ENCODE results near the gene PDSS2.
A peak's percentile ranks its signal among the peaks of the same experiment; 100 is the strongest.
"Not testable (repeated sequence)": the region's sequence is repeated elsewhere in the genome, so short reads cannot be mapped to it uniquely, and the experiment has no call there.

PDSS2 gene

GRCh38 chr6:107436881-107437280 is 22.5 kb downstream of the PDSS2 start:
- no peaks in the 10 kb centered on the region for H3K4me1 ChIP-seq (ENCODE audit: control extremely low read depth in 1 of 4, control insufficient read depth in 4 of 4, insufficient read depth in 4 of 4, low read length in 3 of 4)
- ChIA-PET CTCF (no interaction called here), POLR2A (no interaction called here)
- no peaks in the 10 kb centered on the region for H3K27me3 ChIP-seq (replicated peaks in 2 of 5; ENCODE audit: control insufficient read depth in 4 of 5, insufficient read depth in 5 of 5, low read length in 4 of 5)
- 100% methylated on average over 1 of the region's 4 CpGs for WGBS (ENCODE audit: insufficient coverage)
- H3K36me3 ChIP-seq (ENCODE audit: control insufficient read depth in 4 of 4, insufficient read depth in 4 of 4, low read length in 3 of 4): peaks cover 0 to 5% (median 2%) of the 10 kb centered on the region in 4 experiments
- H3K9me3 ChIP-seq (ENCODE audit: control extremely low read depth in 1 of 5, control insufficient read depth in 4 of 5, insufficient read depth in 2 of 5, low read depth in 1 of 5, low read length in 4 of 5): no peaks in the 10 kb centered on the region
- no peak for DNase-seq
- H3K27ac ChIP-seq (ENCODE audit: insufficient read depth in 1 of 2, low read depth in 1 of 2, low read length in 2 of 2, poor library complexity in 1 of 2, severe bottlenecking in 2 of 2): no peak overlapping the region
- no peak overlapping the region for H3K4me3 ChIP-seq (ENCODE audit: control insufficient read depth in 1 of 7, extremely low read depth in 1 of 7, insufficient read depth in 4 of 7, low read depth in 2 of 7, low read length in 6 of 7)

- Histone ChIP-seq H3K36me3 (ENCODE audit: control insufficient read depth in 4 of 4, insufficient read depth in 4 of 4, low read length in 3 of 4) (peaks cover 0 to 5% (median 2%) of the 10 kb centered on the region in 4 experiments), H3K27me3 (replicated peaks in 2 of 5; ENCODE audit: control insufficient read depth in 4 of 5, insufficient read depth in 5 of 5, low read length in 4 of 5) (no peaks in the 10 kb centered on the region), H3K4me3 (ENCODE audit: control insufficient read depth in 1 of 7, extremely low read depth in 1 of 7, insufficient read depth in 4 of 7, low read depth in 2 of 7, low read length in 6 of 7) (no peak overlapping the region), H3K9me3 (ENCODE audit: control extremely low read depth in 1 of 5, control insufficient read depth in 4 of 5, insufficient read depth in 2 of 5, low read depth in 1 of 5, low read length in 4 of 5) (no peaks in the 10 kb centered on the region), H3K4me1 (ENCODE audit: control extremely low read depth in 1 of 4, control insufficient read depth in 4 of 4, insufficient read depth in 4 of 4, low read length in 3 of 4) (no peaks in the 10 kb centered on the region), H3K27ac (ENCODE audit: insufficient read depth in 1 of 2, low read depth in 1 of 2, low read length in 2 of 2, poor library complexity in 1 of 2, severe bottlenecking in 2 of 2) (no peak overlapping the region)
- ChIA-PET POLR2A (no interaction called here), CTCF (interaction anchor here (0.9 kb wide), 2 partner anchors 8 to 30 kb away, joined by 3 to 4 read pairs; no protein-coding TSS in a partner anchor)
- 100% methylated on average over 2 of the region's 3 CpGs for WGBS (ENCODE audit: insufficient coverage)
- DNase-seq: no peak
Observed at GRCh38 chr6:107435798-107436197, 23.6 kb downstream of the PDSS2 start.

GRCh38 chr6:107434812-107435211 is 24.6 kb downstream of the PDSS2 start:
- no CpG with 5 or more reads among the region's 3 CpGs for WGBS (ENCODE audit: insufficient coverage)
- CTCF ChIA-PET: no interaction called here
- H3K4me3 ChIP-seq (ENCODE audit: control insufficient read depth in 1 of 7, extremely low read depth in 1 of 7, insufficient read depth in 4 of 7, low read depth in 2 of 7, low read length in 6 of 7): no peak overlapping the region
- POLR2A ChIA-PET: no interaction called here
- H3K27me3 ChIP-seq (replicated peaks in 2 of 5; ENCODE audit: control insufficient read depth in 4 of 5, insufficient read depth in 5 of 5, low read length in 4 of 5): no peaks in the 10 kb centered on the region
- no peaks in the 10 kb centered on the region for H3K4me1 ChIP-seq (ENCODE audit: control extremely low read depth in 1 of 4, control insufficient read depth in 4 of 4, insufficient read depth in 4 of 4, low read length in 3 of 4)
- no peak overlapping the region for H3K27ac ChIP-seq (ENCODE audit: insufficient read depth in 1 of 2, low read depth in 1 of 2, low read length in 2 of 2, poor library complexity in 1 of 2, severe bottlenecking in 2 of 2)
- no peak for DNase-seq
- no peaks in the 10 kb centered on the region for H3K9me3 ChIP-seq (ENCODE audit: control extremely low read depth in 1 of 5, control insufficient read depth in 4 of 5, insufficient read depth in 2 of 5, low read depth in 1 of 5, low read length in 4 of 5)
- H3K36me3 ChIP-seq (ENCODE audit: control insufficient read depth in 4 of 4, insufficient read depth in 4 of 4, low read length in 3 of 4): peaks cover 0 to 3% (median under 1%) of the 10 kb centered on the region in 4 experiments

- peaks cover 0 to 27% (median 12%) of the 10 kb centered on the region in 5 experiments for H3K9me3 ChIP-seq (ENCODE audit: control extremely low read depth in 1 of 5, control insufficient read depth in 4 of 5, insufficient read depth in 2 of 5, low read depth in 1 of 5, low read length in 4 of 5)
- H3K4me1 ChIP-seq (ENCODE audit: control extremely low read depth in 1 of 4, control insufficient read depth in 4 of 4, insufficient read depth in 4 of 4, low read length in 3 of 4); DNase-seq; H3K27ac ChIP-seq (ENCODE audit: insufficient read depth in 1 of 2, low read depth in 1 of 2, low read length in 2 of 2, poor library complexity in 1 of 2, severe bottlenecking in 2 of 2); CTCF ChIA-PET; POLR2A ChIA-PET; H3K27me3 ChIP-seq (replicated peaks in 2 of 5; ENCODE audit: control insufficient read depth in 4 of 5, insufficient read depth in 5 of 5, low read length in 4 of 5); H3K36me3 ChIP-seq (ENCODE audit: control insufficient read depth in 4 of 4, insufficient read depth in 4 of 4, low read length in 3 of 4); H3K4me3 ChIP-seq (ENCODE audit: control insufficient read depth in 1 of 7, extremely low read depth in 1 of 7, insufficient read depth in 4 of 7, low read depth in 2 of 7, low read length in 6 of 7): not testable (repeated sequence)
- 85% methylated on average over 4 of the region's 6 CpGs for WGBS (ENCODE audit: insufficient coverage)
Observed at GRCh38 chr6:107425951-107426350, 33.4 kb downstream of the PDSS2 start.

GRCh38 chr6:107423474-107423990 is 35.8 kb downstream of the PDSS2 start:
- H3K36me3 ChIP-seq (ENCODE audit: control insufficient read depth in 4 of 4, insufficient read depth in 4 of 4, low read length in 3 of 4): peaks cover 0 to 3% (median 1%) of the 10 kb centered on the region in 4 experiments
- POLR2A ChIA-PET: interaction anchor here (0.6 kb wide), 1 partner anchor 93 kb away, joined by 3 read pairs; no protein-coding TSS in a partner anchor

GRCh38 chr6:107421696-107422256 is 37.6 kb downstream of the PDSS2 start:
- ChIA-PET CTCF (no interaction called here), POLR2A (no interaction called here)
- H3K36me3 ChIP-seq (ENCODE audit: control insufficient read depth in 4 of 4, insufficient read depth in 4 of 4, low read length in 3 of 4): peaks cover 0 to 3% (median 1%) of the 10 kb centered on the region in 4 experiments

More at GRCh38 chr6:107423474-107423990, 35.8 kb downstream of the PDSS2 start:
- no CpG with 5 or more reads among the region's 1 CpG for WGBS (ENCODE audit: insufficient coverage)
- H3K27ac ChIP-seq (ENCODE audit: insufficient read depth in 1 of 2, low read depth in 1 of 2, low read length in 2 of 2, poor library complexity in 1 of 2, severe bottlenecking in 2 of 2): no peak overlapping the region
- peaks cover 0 to 24% (median 12%) of the 10 kb centered on the region in 5 experiments for H3K9me3 ChIP-seq (ENCODE audit: control extremely low read depth in 1 of 5, control insufficient read depth in 4 of 5, insufficient read depth in 2 of 5, low read depth in 1 of 5, low read length in 4 of 5)
- no peak for DNase-seq
- H3K27me3 ChIP-seq (replicated peaks in 2 of 5; ENCODE audit: control insufficient read depth in 4 of 5, insufficient read depth in 5 of 5, low read length in 4 of 5): no peaks in the 10 kb centered on the region
- no peak overlapping the region for H3K4me3 ChIP-seq (ENCODE audit: control insufficient read depth in 1 of 7, extremely low read depth in 1 of 7, insufficient read depth in 4 of 7, low read depth in 2 of 7, low read length in 6 of 7)
- CTCF ChIA-PET: no interaction called here
- no peaks in the 10 kb centered on the region for H3K4me1 ChIP-seq (ENCODE audit: control extremely low read depth in 1 of 4, control insufficient read depth in 4 of 4, insufficient read depth in 4 of 4, low read length in 3 of 4)

GRCh38 chr6:107419733-107420132 is 39.6 kb downstream of the PDSS2 start:
- peak in 2 of 3 donors; percentile 34 to 55 for DNase-seq
- Histone ChIP-seq H3K4me1 (ENCODE audit: control extremely low read depth in 1 of 4, control insufficient read depth in 4 of 4, insufficient read depth in 4 of 4, low read length in 3 of 4) (no peaks in the 10 kb centered on the region), H3K27me3 (replicated peaks in 2 of 5; ENCODE audit: control insufficient read depth in 4 of 5, insufficient read depth in 5 of 5, low read length in 4 of 5) (no peaks in the 10 kb centered on the region), H3K9me3 (ENCODE audit: control extremely low read depth in 1 of 5, control insufficient read depth in 4 of 5, insufficient read depth in 2 of 5, low read depth in 1 of 5, low read length in 4 of 5) (peaks cover 0 to under 1% (median 0%) of the 10 kb centered on the region in 5 experiments), H3K36me3 (ENCODE audit: control insufficient read depth in 4 of 4, insufficient read depth in 4 of 4, low read length in 3 of 4) (no peaks in the 10 kb centered on the region), H3K27ac (ENCODE audit: insufficient read depth in 1 of 2, low read depth in 1 of 2, low read length in 2 of 2, poor library complexity in 1 of 2, severe bottlenecking in 2 of 2) (no peak overlapping the region), H3K4me3 (ENCODE audit: control insufficient read depth in 1 of 7, extremely low read depth in 1 of 7, insufficient read depth in 4 of 7, low read depth in 2 of 7, low read length in 6 of 7) (no peak overlapping the region)
- CTCF ChIA-PET: no interaction called here
- POLR2A ChIA-PET: no interaction called here
- WGBS (ENCODE audit: insufficient coverage): no CpG with 5 or more reads among the region's 2 CpGs

More at GRCh38 chr6:107421696-107422256, 37.6 kb downstream of the PDSS2 start:
- no peaks in the 10 kb centered on the region for H3K27me3 ChIP-seq (replicated peaks in 2 of 5; ENCODE audit: control insufficient read depth in 4 of 5, insufficient read depth in 5 of 5, low read length in 4 of 5)
- peaks cover 0 to 17% (median 9%) of the 10 kb centered on the region in 5 experiments for H3K9me3 ChIP-seq (ENCODE audit: control extremely low read depth in 1 of 5, control insufficient read depth in 4 of 5, insufficient read depth in 2 of 5, low read depth in 1 of 5, low read length in 4 of 5)
- WGBS (ENCODE audit: insufficient coverage): no CpG with 5 or more reads among the region's 5 CpGs
- no peak overlapping the region for H3K4me3 ChIP-seq (ENCODE audit: control insufficient read depth in 1 of 7, extremely low read depth in 1 of 7, insufficient read depth in 4 of 7, low read depth in 2 of 7, low read length in 6 of 7)
- no peak overlapping the region for H3K27ac ChIP-seq (ENCODE audit: insufficient read depth in 1 of 2, low read depth in 1 of 2, low read length in 2 of 2, poor library complexity in 1 of 2, severe bottlenecking in 2 of 2)
- DNase-seq: no peak
- no peaks in the 10 kb centered on the region for H3K4me1 ChIP-seq (ENCODE audit: control extremely low read depth in 1 of 4, control insufficient read depth in 4 of 4, insufficient read depth in 4 of 4, low read length in 3 of 4)

All from common myeloid progenitor, CD34-positive (primary cell).